Measurements from ENCODE around the gene SCYL1.

GRCh38 chr11:65555693-65556231 is 30.9 kb downstream of the SCYL1 start:
- TF ChIP-seq CTCF (IDR thresholded peaks at IDR 0.05; ENCODE audit: low read depth, low read length) (no peak), POLR2A (IDR thresholded peaks at IDR 0.05; ENCODE audit: extremely low read depth, insufficient read length) (no peak), MYC (IDR thresholded peaks at IDR 0.05; ENCODE audit: low read depth, low read length) (no peak), MAX (IDR thresholded peaks at IDR 0.05; ENCODE audit: low read depth, low read length) (no peak)

Data from NB4 (cell line).